NT2/D1 (cell line): ENCODE measurements around the gene DSCAML1.

Source experiments
- SUZ12 ChIP-seq: IDR thresholded peaks from 2 replicates; pipeline ENCODE4 v1.6.1; 2011; ENCODE audit not compliant: insufficient read length, insufficient read depth; ENCODE audit errors: extremely low read depth
- YY1 ChIP-seq: IDR thresholded peaks from 2 replicates; pipeline ENCODE4 v1.6.1; 2011; ENCODE audit not compliant: insufficient read length, insufficient read depth
- ZNF274 ChIP-seq: IDR thresholded peaks from 2 replicates; pipeline ENCODE4 v1.6.1; 2011; ENCODE audit warnings: mild to moderate bottlenecking, low read depth, low read length

- TF ChIP-seq YY1 (no peak), ZNF274 (no peak), SUZ12 (no peak)
Observed at GRCh38 chr11:117837070-117837776, 40.2 kb upstream of the DSCAML1 start.
